HepG2 (cell line): ENCODE measurements around the gene DUS3L. TPM values are rescaled to one million over a fixed set of nuclear protein-coding genes. Genes with fewer than 3 reads are reported as not detected.
A peak's percentile ranks its signal among the peaks of the same experiment; 100 is the strongest.

ENCODE experiments used
- ARNTL ChIP-seq: sonication (generic); formaldehyde crosslinking; IDR thresholded peaks from 2 replicates; pipeline ENCODE4 v1.4.0; 2020; ENCODE audit warnings: mild to moderate bottlenecking, missing genetic modification reagents
- GMEB1 ChIP-seq: sonication (generic); formaldehyde crosslinking; IDR thresholded peaks from 2 replicates; pipeline ENCODE4 v1.5.1; 2020; ENCODE audit warnings: missing genetic modification reagents, mild to moderate bottlenecking, borderline replicate concordance
- NFE2L1 ChIP-seq: sonication (generic); formaldehyde crosslinking; IDR thresholded peaks from 2 replicates; pipeline ENCODE4 v1.4.0; 2020; ENCODE audit warnings: missing genetic modification reagents, mild to moderate bottlenecking, borderline replicate concordance
- RXRB ChIP-seq: IDR thresholded peaks from 2 replicates; pipeline ENCODE4 v1.6.1; 2016; ENCODE audit warnings: borderline replicate concordance, missing genetic modification reagents, missing compliant biosample characterization
- ZBTB25 ChIP-seq: IDR thresholded peaks from 2 replicates; pipeline ENCODE4 v1.6.1; 2018; ENCODE audit warnings: missing genetic modification reagents
- ZHX1 ChIP-seq: sonication (generic); formaldehyde crosslinking; IDR thresholded peaks from 2 replicates; pipeline ENCODE4 v1.8.1; 2022; ENCODE audit warnings: low read depth, mild to moderate bottlenecking, missing genetic modification reagents
- ZNF275 ChIP-seq: sonication (generic); formaldehyde crosslinking; IDR thresholded peaks from 2 replicates; pipeline ENCODE4 v1.8.0; 2022; ENCODE audit warnings: missing genetic modification reagents, mild to moderate bottlenecking, inconsistent platforms, borderline replicate concordance
- ZNF562 ChIP-seq: sonication (generic); formaldehyde crosslinking; IDR thresholded peaks from 2 replicates; pipeline ENCODE4 v1.8.0; 2022; ENCODE audit warnings: missing genetic modification reagents, borderline replicate concordance
- polyA plus RNA-seq, 8 experiments: library from polyadenylated mRNA; depleted of rRNA in 3 of 8; stranded (reverse) in 7 of 8; unstranded in 1 of 8; fragments of >200 nt; fragmentation: Illumina TruSeq in 4 of 8; extraction: Trizol in 4 of 8; gene quantifications; 2 replicates each; pipeline versions ENCODE4 v1.2.1 to v1.2.3, GENCODE V29; 2011 to 2016; ENCODE audit warnings: low read depth in 4 of 8, missing spikeins in 1 of 8, mixed read lengths in 1 of 8; ENCODE audit not compliant: insufficient read depth in 1 of 8
- total RNA-seq, 5 experiments: library from RNA; depleted of rRNA; stranded (reverse); fragments of >200 nt; fragmentation: Illumina TruSeq; extraction: Trizol; gene quantifications; 2 replicates each; pipeline ENCODE4 v1.2.3, GENCODE V29; 2016; ENCODE audit warnings: low read depth in 1 of 5
- TF ChIP-seq, protein P1 (sequence below): sonication (generic); formaldehyde crosslinking; IDR thresholded peaks from 2 replicates; pipeline ENCODE4 v1.9.0; 2021; ENCODE audit warnings: missing genetic modification reagents, borderline replicate concordance
- TF ChIP-seq, protein P2 (sequence below): sonication (generic); formaldehyde crosslinking; IDR thresholded peaks from 2 replicates; pipeline ENCODE4 v1.5.1; 2020; ENCODE audit warnings: mild to moderate bottlenecking, missing genetic modification reagents, borderline replicate concordance
- TF ChIP-seq, protein P3 (sequence below): sonication (generic); formaldehyde crosslinking; IDR thresholded peaks from 2 replicates; pipeline ENCODE4 v1.4.0; 2020; ENCODE audit warnings: missing genetic modification reagents
- TF ChIP-seq, protein P4 (sequence below), 2 experiments: fragments of 450-650 bp in 1 of 2; sonication (generic) in 1 of 2; formaldehyde crosslinking; IDR thresholded peaks; 2 replicates each; pipeline versions ENCODE4 v1.5.0 to v1.8.0; 2020 to 2022; ENCODE audit warnings: mild to moderate bottlenecking in 1 of 2, missing genetic modification reagents in 1 of 2

The DUS3L gene
- total and polyA plus RNA-seq, 2 of the 13 experiments (the other 11 are each of a cell fraction or from before 2014, with no cell fraction given): 13.3 to 25.1 TPM

GRCh38 chr19:5805462-5806132 is 14.6 kb upstream of the DUS3L start (continued):
- TF ChIP-seq ZHX1 (CRISPR knock-in tag): no peak
- no peak for TF ChIP-seq ZNF275 (CRISPR knock-in tag)
- TF ChIP-seq RXRB (CRISPR knock-in tag): peak; percentile 78; the same call in 1 of the 2 replicates
- TF ChIP-seq, protein P1, sequence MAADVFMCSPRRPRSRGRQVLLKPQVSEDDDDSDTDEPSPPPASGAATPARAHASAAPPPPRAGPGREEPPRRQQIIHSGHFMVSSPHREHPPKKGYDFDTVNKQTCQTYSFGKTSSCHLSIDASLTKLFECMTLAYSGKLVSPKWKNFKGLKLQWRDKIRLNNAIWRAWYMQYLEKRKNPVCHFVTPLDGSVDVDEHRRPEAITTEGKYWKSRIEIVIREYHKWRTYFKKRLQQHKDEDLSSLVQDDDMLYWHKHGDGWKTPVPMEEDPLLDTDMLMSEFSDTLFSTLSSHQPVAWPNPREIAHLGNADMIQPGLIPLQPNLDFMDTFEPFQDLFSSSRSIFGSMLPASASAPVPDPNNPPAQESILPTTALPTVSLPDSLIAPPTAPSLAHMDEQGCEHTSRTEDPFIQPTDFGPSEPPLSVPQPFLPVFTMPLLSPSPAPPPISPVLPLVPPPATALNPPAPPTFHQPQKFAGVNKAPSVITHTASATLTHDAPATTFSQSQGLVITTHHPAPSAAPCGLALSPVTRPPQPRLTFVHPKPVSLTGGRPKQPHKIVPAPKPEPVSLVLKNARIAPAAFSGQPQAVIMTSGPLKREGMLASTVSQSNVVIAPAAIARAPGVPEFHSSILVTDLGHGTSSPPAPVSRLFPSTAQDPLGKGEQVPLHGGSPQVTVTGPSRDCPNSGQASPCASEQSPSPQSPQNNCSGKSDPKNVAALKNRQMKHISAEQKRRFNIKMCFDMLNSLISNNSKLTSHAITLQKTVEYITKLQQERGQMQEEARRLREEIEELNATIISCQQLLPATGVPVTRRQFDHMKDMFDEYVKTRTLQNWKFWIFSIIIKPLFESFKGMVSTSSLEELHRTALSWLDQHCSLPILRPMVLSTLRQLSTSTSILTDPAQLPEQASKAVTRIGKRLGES (CRISPR knock-in tag): no peak
- TF ChIP-seq GMEB1 (CRISPR knock-in tag): no peak
- TF ChIP-seq NFE2L1 (CRISPR knock-in tag): no peak
- TF ChIP-seq, protein P2, sequence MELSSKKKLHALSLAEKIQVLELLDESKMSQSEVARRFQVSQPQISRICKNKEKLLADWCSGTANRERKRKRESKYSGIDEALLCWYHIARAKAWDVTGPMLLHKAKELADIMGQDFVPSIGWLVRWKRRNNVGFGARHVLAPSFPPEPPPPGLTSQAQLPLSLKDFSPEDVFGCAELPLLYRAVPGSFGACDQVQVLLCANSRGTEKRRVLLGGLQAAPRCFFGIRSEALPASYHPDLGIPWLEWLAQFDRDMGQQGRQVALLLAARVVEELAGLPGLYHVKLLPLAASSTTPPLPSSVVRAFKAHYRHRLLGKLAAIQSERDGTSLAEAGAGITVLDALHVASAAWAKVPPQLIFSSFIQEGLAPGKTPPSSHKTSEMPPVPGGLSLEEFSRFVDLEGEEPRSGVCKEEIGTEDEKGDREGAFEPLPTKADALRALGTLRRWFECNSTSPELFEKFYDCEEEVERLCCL: no peak
- TF ChIP-seq ZNF562 (CRISPR knock-in tag): no peak
- TF ChIP-seq, protein P3, sequence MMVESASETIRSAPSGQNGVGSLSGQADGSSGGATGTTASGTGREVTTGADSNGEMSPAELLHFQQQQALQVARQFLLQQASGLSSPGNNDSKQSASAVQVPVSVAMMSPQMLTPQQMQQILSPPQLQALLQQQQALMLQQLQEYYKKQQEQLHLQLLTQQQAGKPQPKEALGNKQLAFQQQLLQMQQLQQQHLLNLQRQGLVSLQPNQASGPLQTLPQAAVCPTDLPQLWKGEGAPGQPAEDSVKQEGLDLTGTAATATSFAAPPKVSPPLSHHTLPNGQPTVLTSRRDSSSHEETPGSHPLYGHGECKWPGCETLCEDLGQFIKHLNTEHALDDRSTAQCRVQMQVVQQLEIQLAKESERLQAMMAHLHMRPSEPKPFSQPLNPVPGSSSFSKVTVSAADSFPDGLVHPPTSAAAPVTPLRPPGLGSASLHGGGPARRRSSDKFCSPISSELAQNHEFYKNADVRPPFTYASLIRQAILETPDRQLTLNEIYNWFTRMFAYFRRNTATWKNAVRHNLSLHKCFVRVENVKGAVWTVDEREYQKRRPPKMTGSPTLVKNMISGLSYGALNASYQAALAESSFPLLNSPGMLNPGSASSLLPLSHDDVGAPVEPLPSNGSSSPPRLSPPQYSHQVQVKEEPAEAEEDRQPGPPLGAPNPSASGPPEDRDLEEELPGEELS: 0 out of 2 replicates have a peak, but pooled peaks have one; percentile 16
- TF ChIP-seq, protein P4, sequence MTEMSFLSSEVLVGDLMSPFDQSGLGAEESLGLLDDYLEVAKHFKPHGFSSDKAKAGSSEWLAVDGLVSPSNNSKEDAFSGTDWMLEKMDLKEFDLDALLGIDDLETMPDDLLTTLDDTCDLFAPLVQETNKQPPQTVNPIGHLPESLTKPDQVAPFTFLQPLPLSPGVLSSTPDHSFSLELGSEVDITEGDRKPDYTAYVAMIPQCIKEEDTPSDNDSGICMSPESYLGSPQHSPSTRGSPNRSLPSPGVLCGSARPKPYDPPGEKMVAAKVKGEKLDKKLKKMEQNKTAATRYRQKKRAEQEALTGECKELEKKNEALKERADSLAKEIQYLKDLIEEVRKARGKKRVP (CRISPR knock-in tag; IDR thresholded peaks at IDR 0.05): no peak
- no peak for TF ChIP-seq ARNTL (CRISPR knock-in tag)
- TF ChIP-seq ZBTB25 (CRISPR knock-in tag): peak; percentile 63; the same call in 1 of the 2 replicates
